ENCODE data around the gene PACSIN2.

The PACSIN2 gene

GRCh38 chr22:42951093-42951710, 63.7 kb downstream of the PACSIN2 start:
- no peak for DNase-seq (ENCODE audit: low read depth)
- no peak overlapping the region for H3K4me3 ChIP-seq (ENCODE audit: low read depth, low read length)
- TF ChIP-seq, protein P1, sequence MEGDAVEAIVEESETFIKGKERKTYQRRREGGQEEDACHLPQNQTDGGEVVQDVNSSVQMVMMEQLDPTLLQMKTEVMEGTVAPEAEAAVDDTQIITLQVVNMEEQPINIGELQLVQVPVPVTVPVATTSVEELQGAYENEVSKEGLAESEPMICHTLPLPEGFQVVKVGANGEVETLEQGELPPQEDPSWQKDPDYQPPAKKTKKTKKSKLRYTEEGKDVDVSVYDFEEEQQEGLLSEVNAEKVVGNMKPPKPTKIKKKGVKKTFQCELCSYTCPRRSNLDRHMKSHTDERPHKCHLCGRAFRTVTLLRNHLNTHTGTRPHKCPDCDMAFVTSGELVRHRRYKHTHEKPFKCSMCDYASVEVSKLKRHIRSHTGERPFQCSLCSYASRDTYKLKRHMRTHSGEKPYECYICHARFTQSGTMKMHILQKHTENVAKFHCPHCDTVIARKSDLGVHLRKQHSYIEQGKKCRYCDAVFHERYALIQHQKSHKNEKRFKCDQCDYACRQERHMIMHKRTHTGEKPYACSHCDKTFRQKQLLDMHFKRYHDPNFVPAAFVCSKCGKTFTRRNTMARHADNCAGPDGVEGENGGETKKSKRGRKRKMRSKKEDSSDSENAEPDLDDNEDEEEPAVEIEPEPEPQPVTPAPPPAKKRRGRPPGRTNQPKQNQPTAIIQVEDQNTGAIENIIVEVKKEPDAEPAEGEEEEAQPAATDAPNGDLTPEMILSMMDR (IDR thresholded peaks at IDR 0.05; ENCODE audit: low read depth, low read length, missing control alignments): no peak

- TF ChIP-seq, protein P1 (IDR thresholded peaks at IDR 0.05; ENCODE audit: low read depth, low read length, missing control alignments): no peak
- DNase-seq (ENCODE audit: low read depth): no peak
- H3K4me3 ChIP-seq (ENCODE audit: low read depth, low read length): no peak overlapping the region
These were observed 64.7 kb downstream of the PACSIN2 start for GRCh38 chr22:42950281-42950680.

DNA sequence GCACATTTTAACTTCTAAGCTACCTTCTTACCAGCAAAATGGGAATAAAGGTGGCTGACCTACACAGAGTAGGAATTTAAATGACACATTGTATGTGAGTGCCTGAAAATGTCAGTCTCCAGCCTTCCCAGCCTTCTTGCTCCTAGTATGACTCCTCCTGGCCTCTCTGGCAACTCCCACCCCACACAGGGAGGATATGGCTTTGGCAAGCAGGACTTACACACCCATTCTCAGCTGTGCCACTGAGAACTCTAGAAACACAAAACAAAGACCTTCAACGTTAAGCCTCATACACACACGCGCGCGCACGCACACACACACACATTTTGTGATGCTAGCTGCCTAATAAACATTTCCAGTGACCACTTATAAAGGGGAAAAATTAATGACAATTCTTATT, 65.8 kb downstream of the PACSIN2 start:
- TF ChIP-seq, protein P1 (IDR thresholded peaks at IDR 0.05; ENCODE audit: low read depth, low read length, missing control alignments): no peak
- no peak for DNase-seq (ENCODE audit: low read depth)
- no peak overlapping the region for H3K4me3 ChIP-seq (ENCODE audit: low read depth, low read length)

GRCh38 chr22:42948294-42948693, 66.7 kb downstream of the PACSIN2 start:
- TF ChIP-seq, protein P1 (IDR thresholded peaks at IDR 0.05; ENCODE audit: low read depth, low read length, missing control alignments): no peak
- DNase-seq (ENCODE audit: low read depth): no peak
- H3K4me3 ChIP-seq (ENCODE audit: low read depth, low read length): no peak overlapping the region

DNA sequence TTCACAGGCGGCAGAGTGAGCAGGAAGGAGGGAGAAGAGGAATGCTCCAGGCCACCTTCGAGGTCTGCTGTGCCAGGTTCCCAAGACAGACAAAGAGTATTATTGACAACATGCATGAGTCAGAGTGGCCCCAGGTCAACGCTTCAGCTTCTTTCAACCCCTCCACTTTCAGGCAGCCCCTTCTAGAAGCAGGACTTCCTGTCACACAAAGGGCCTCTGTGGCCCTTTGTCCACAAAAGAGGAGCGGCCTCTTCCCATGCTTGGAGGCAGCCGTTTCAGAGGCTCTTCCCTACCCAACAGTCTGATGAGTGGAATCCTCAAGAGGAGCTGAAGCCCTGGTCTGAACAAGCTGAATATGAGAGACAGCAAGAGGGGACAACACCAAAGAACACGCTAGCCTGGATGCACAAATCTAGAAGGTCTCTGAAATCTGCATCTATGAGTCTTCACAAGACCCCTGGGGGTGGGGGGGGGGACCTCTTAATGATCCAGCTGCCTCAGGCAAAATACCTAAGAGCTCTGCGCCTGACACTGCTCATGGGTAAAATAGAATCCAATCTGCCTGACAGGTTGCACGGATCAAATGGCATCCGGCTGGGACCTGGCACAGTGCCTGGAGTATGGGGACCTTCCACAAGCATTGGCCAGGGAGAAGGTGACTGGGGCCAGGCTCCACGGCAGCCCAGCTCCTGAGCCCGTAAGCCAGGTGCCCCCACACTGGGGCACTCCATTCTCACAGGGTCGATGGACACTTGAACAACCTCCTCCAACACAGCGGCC, 67.5 kb downstream of the PACSIN2 start:
- H3K4me3 ChIP-seq (ENCODE audit: low read depth, low read length): no peak overlapping the region

GRCh38 chr22:42946546-42947198, 68.3 kb downstream of the PACSIN2 start:
- TF ChIP-seq, protein P1 (IDR thresholded peaks at IDR 0.05; ENCODE audit: low read depth, low read length, missing control alignments): no peak
- no peak for DNase-seq (ENCODE audit: low read depth)

More for the DNA sequence above, 67.5 kb downstream of the PACSIN2 start:
- DNase-seq (ENCODE audit: low read depth): no peak
- TF ChIP-seq, protein P1 (IDR thresholded peaks at IDR 0.05; ENCODE audit: low read depth, low read length, missing control alignments): no peak

More at GRCh38 chr22:42946546-42947198, 68.3 kb downstream of the PACSIN2 start:
- no peak overlapping the region for H3K4me3 ChIP-seq (ENCODE audit: low read depth, low read length)

Data from GM12864 (cell line).